ENCODE measurements around the gene TMEM187. TPM values are rescaled to one million over a fixed set of nuclear protein-coding genes. Genes with fewer than 3 reads are reported as not detected.

TMEM187 gene
- total RNA-seq, 2 experiments from 2014 or later, result 5.9 to 6.2 TPM

DNA sequence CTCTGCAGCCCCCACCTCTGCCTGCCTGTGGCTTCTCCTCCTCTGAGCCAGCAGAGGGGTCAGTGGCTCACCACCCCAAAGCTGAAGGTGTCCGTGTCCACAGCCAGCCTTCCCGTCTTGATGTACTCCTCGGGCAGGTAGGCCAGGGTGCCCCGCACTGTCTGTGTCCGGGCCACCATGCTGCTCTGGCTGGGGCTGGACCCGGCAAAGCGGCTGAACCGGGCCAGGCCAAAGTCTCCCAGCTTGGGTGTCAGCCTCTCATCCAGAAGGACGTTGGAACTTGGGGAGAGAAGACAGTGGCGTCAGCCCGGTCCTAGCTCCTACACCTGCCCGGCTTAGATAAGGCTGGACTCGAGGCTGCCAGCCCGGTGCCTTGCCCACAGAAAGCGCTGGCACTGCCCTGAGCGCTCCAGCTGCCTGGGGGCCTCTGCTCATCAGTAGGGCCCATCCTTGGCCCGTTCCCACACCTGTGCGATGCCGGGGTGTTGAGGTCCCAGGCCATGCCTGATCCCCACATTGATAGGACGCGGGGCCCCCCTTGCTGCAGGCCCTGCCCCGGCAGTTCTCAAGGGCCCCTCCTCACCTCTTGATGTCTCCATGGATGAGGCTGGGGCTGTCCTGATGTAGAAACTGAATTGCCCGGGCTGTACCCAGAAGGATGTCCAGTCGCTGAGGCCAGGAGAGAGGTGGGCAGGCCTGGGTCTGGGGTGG, 44.0 kb downstream of the TMEM187 start:
- H3K36me3 Mint-ChIP-seq (ENCODE audit: low read depth), result peaks cover 46% of the 10 kb centered on the region
- DNase-seq, result no peak
- no peak overlapping the region for H3K4me3 Mint-ChIP-seq
- H3K27me3 Mint-ChIP-seq (ENCODE audit: low read depth), result no peaks in the 10 kb centered on the region
- ATAC-seq, result no peak
- no peak overlapping the region for H3K27ac Mint-ChIP-seq
- H3K9me3 Mint-ChIP-seq (ENCODE audit: insufficient read depth), result no peaks in the 10 kb centered on the region
- peaks cover 27% of the 10 kb centered on the region for H3K4me1 Mint-ChIP-seq (ENCODE audit: low read depth)
- ChIA-PET POLR2A (no interaction called here), CTCF (no interaction called here)

DNA sequence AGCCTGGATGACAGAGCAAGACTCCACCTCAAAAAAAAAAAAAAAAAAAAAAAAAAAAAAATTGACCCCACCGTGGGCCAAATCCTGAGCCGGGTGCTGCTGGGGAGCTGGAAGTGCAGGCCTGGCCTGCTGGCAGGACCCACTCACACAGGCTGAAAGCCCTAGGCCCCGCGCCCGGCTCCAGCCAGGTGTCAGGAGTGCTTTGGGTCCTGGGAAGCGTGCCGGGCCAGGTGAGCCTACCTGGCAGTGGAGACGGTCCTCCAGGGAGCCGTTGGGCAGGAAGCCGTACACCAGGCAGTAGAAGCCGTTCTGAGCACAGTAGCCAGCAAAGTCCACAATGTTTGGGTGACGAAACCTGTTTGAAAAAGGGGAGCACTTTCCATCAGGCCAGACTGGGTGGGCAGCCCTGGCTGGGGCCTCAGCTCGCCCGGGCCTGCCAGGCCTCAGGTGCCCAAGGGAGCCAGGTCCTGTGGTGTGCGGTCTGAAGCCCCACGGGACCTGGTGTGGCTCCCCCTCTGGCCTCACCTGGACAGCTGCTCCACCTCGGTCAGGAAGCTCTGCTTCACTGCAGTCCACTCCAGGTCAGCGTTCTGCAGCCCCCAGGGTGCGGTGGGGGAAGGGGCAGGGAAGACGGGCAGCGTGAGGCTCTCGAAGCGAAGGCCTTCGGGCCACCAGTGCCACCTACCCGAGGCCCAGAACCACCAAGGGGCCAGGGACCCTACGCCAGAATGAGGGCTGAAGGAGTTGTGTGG, 45.4 kb downstream of the TMEM187 start:
- Mint-ChIP-seq H3K4me3 (peak overlapping the region; percentile 83), H3K27me3 (ENCODE audit: low read depth) (no peaks in the 10 kb centered on the region), H3K27ac (peak overlapping the region; percentile 87), H3K36me3 (ENCODE audit: low read depth) (peaks cover 40% of the 10 kb centered on the region), H3K4me1 (ENCODE audit: low read depth) (peaks cover 27% of the 10 kb centered on the region), H3K9me3 (ENCODE audit: insufficient read depth) (no peaks in the 10 kb centered on the region)
- DNase-seq (no peak), ATAC-seq (no peak)
- POLR2A ChIA-PET, result interaction anchor here (1.5 to 2.8 kb wide), 2 partner anchors 32 to 46 kb away, joined by 8 to 11 read pairs; partner anchors contain the start of genes HCFC1 and TMEM187
- CTCF ChIA-PET, result interaction anchor here (0.6 kb wide), 1 partner anchor 44 kb away, joined by 3 read pairs; no protein-coding TSS in a partner anchor

DNA sequence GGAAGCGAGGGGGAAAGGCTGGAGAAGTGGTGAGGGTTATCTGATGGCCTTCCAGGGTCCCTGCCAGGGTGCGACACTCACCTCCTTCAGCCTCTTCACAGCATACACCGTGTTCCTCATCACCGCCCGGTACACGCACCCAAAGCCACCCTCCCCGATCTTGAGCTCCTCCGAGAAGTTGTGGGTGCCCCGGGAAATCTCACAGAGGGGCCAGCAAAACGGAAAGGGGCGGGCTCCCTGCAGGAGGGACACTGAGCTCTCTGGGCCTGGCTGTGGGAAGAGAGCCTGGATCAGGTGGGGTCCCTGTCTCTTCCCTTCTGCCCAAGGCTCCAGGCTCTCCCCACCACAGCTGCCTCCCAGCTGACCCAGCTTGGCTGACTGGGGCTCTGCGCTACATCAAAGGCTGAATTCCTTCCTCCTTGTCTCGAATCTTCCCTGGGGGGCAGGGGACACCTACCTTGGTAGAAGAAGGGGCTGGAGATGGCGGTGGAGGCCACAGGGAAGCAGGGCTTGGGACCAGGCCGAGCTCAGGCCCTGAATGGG, 46.0 kb downstream of the TMEM187 start:
- Mint-ChIP-seq H3K27me3 (ENCODE audit: low read depth) (no peaks in the 10 kb centered on the region), H3K36me3 (ENCODE audit: low read depth) (peaks cover 37% of the 10 kb centered on the region), H3K4me3 (peak overlapping the region; percentile 83), H3K27ac (peak overlapping the region; percentile 87), H3K9me3 (ENCODE audit: insufficient read depth) (no peaks in the 10 kb centered on the region), H3K4me1 (ENCODE audit: low read depth) (peaks cover 27% of the 10 kb centered on the region)
- CTCF ChIA-PET, result interaction anchor here (0.6 to 1.0 kb wide), 2 partner anchors 23 to 45 kb away, joined by 3 read pairs; no protein-coding TSS in a partner anchor
- no peak for ATAC-seq
- no peak for DNase-seq
- POLR2A ChIA-PET, result interaction anchor here (1.5 to 2.8 kb wide), 2 partner anchors 33 to 47 kb away, joined by 8 to 11 read pairs; partner anchors contain the start of genes HCFC1 and TMEM187

DNA sequence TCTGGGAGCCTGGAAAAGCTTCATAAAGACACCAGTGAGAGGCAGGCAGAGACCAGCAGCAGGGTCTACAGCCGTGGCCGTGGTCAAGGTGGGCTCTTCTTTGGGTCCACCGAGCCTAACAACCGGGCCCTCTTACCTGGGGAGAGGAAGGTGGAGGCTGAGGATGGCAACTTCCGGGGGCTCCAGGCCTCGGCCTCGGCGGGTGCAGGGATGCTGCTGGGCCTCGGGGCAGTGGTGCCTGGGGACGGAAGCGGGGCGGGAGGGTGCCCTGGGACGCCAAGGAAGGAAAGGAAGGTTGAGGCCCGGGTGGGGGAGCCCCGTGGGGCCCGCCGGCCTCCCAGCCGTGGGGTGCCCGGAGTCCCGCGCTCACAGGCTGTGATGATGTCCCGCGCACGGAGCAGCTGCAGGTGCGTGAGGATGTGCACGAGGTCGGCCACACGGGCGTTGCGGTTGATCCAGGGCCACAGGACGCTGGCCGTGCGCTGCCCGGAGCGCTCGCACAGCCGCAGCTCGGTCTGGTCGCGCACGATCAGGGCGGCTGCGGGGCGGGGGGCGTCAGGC, 46.6 kb downstream of the TMEM187 start:
- peaks cover 36% of the 10 kb centered on the region for H3K36me3 Mint-ChIP-seq (ENCODE audit: low read depth)
- DNase-seq, result peak; percentile 38
- H3K4me1 Mint-ChIP-seq (ENCODE audit: low read depth), result peaks cover 25% of the 10 kb centered on the region
- ATAC-seq, result peak; percentile 17
- H3K27ac Mint-ChIP-seq, result peak overlapping the region; percentile 87
- POLR2A ChIA-PET, result interaction anchor here (1.5 to 2.8 kb wide), 2 partner anchors 34 to 48 kb away, joined by 8 to 11 read pairs; partner anchors contain the start of genes HCFC1 and TMEM187
- H3K4me3 Mint-ChIP-seq, result peak overlapping the region; percentile 83
- no peaks in the 10 kb centered on the region for H3K9me3 Mint-ChIP-seq (ENCODE audit: insufficient read depth)
- CTCF ChIA-PET, result interaction anchor here (1.0 to 1.6 kb wide), 2 partner anchors 22 to 27 kb away, joined by 3 to 4 read pairs; no protein-coding TSS in a partner anchor
- H3K27me3 Mint-ChIP-seq (ENCODE audit: low read depth), result no peaks in the 10 kb centered on the region

DNA sequence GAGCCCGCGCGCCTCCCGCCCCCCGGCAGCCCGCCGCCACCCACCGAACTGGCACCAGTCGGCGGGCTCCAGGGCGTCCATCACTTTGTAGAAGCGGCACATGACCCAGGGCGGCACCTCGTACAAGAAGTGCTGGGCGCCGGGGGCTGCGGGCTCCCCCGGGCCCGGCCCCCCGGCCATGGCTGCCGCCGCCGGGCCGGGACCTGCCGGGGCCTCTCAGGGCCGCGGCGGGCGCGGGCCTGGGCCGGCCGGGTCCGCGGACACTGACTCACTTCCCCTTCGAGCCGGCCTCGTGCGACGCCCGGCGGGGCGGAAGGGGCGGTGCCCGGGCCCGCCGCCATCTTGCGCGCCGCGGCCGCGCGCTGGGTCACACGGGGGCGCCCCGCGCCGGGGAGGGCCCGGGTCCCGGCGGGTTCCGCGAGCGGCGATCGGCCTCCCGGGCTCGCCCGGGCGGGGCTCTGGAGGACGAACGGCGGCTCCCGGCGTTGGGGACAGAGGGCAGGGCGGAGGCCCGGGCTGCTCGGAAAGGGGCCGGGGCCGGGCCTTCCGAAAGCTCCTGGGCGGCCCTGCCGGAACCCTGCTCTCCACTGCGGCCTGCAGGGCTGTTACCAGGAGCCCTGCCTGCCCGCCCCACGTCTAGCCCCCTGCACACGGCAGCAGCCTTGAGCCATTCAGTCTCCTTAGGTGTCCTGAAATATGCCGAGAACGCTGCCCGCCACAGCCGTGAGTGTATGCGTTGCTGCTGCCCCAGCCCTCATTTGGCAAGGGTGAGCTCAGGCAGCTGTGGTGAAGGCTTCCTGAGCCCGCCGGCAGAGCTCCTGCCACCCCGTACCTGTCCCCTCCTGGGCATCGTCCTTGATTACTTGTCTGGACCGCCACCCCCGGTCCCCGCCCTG, 47.3 kb downstream of the TMEM187 start, which contains the start of gene IRAK1:
TSS of gene IRAK1 (minus strand) at position 270 of the 896 bp plus-strand sequence. CDS start at position 180, 90 bp downstream.
- DNase-seq (peak; percentile 53), ATAC-seq (peak; percentile 83)
- ChIA-PET CTCF (interaction anchor here (1.2 to 1.6 kb wide), 4 partner anchors 17 to 73 kb away, joined by 4 to 5 read pairs (median 4); no protein-coding TSS in a partner anchor), POLR2A (interaction anchor here (0.8 to 2.8 kb wide), 7 partner anchors 10 to 95 kb away, joined by 3 to 11 read pairs (median 4); partner anchors contain the start of genes ARHGAP4, HCFC1 and TMEM187)
- Mint-ChIP-seq H3K9me3 (ENCODE audit: insufficient read depth) (no peaks in the 10 kb centered on the region), H3K36me3 (ENCODE audit: low read depth) (peaks cover 31% of the 10 kb centered on the region), H3K4me1 (ENCODE audit: low read depth) (peaks cover 21% of the 10 kb centered on the region), H3K27me3 (ENCODE audit: low read depth) (no peaks in the 10 kb centered on the region), H3K4me3 (peak within 1 kb of the TSS; percentile 87), H3K27ac (peak within 1 kb of the TSS; percentile 93)

DNA sequence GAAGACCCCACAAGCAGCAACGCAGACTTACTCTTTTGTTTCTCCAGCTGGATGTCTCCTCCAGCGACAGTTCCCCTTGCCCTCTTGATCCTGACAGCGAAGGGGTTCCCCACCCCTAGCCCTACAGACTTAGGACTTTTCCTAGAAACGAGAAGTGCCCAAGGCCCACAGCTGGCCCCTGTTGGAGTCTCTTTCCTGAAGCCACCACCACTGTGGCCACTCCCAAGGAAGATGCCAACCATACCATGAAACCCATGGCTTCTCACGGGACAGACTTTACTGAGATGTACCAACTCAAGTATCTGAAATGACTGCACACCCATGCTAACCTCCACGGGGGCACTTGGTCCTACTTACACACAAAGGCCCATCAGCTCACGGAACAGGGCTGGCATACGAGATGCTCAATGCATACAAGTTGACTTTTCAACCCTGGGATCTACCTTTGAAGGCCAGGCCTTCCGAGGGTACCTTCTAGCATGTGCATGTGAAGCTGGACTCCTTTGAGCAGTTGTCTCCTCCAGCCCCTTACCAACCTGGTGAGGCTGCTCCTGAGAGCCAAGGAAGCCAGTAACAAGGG, 48.1 kb downstream of the TMEM187 start:
- no peaks in the 10 kb centered on the region for H3K9me3 Mint-ChIP-seq (ENCODE audit: insufficient read depth)
- POLR2A ChIA-PET, result interaction anchor here (0.8 to 2.8 kb wide), 7 partner anchors 9 to 96 kb away, joined by 3 to 11 read pairs (median 4); partner anchors contain the start of genes ARHGAP4, HCFC1 and TMEM187
- DNase-seq, result no peak
- H3K4me1 Mint-ChIP-seq (ENCODE audit: low read depth), result peaks cover 15% of the 10 kb centered on the region
- ATAC-seq, result no peak
- H3K27me3 Mint-ChIP-seq (ENCODE audit: low read depth), result no peaks in the 10 kb centered on the region
- peaks cover 26% of the 10 kb centered on the region for H3K36me3 Mint-ChIP-seq (ENCODE audit: low read depth)
- CTCF ChIA-PET, result interaction anchor here (1.2 to 1.6 kb wide), 4 partner anchors 16 to 72 kb away, joined by 4 to 5 read pairs (median 4); no protein-coding TSS in a partner anchor
- peak overlapping the region; percentile 93 for H3K27ac Mint-ChIP-seq
- H3K4me3 Mint-ChIP-seq, result peak overlapping the region; percentile 87

DNA sequence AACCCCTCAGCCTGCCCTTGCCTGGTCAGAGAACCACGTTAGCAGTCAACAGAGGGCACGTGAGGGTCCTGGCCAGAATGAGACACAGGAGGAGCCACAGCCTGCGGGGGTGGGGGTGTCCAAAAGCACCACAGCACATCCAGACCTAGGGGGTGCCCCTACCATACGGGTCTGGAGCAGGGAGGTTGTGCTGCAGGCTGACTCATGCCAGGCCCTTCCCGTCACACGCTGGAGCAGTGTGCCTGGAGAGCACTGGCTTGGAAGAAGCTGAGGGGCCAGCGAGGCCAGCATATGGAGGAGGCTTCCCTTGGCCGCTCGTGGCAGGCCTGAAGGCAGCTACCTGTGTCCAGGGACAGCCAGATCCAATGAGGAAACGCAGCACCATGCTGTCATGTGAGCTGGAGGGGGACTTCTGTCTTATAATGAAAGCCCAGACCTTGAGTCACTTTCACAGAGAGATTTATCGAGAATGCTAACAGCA, 48.6 kb downstream of the TMEM187 start:
- POLR2A ChIA-PET, result interaction anchor here (1.1 to 1.2 kb wide), 4 partner anchors 48 to 96 kb away, joined by 3 to 6 read pairs (median 4); partner anchors contain the start of genes HCFC1 and TMEM187
- no peak overlapping the region for H3K4me3 Mint-ChIP-seq
- no peak for DNase-seq

DNA sequence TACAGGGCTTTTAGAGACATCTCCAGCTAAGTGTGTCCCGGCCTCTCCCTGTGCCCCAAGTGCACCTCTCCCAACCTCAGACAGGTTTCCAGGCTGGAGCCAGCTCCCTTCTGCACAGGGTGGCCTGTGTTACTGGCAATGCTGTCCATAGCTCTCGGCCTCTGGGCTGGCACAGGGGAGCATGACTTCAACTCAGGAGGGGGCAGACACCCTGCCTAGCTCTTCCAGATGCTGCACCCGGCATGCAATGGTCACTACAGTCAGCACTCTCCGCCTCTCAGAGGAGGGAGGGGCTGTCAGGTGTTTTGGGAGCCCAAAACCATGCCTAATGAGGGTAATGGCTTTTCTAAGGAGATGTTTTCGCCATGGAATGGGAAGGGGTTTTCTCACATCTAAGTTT, 49.6 kb downstream of the TMEM187 start:
- Mint-ChIP-seq H3K4me1 (ENCODE audit: low read depth) (peaks cover 10% of the 10 kb centered on the region), H3K36me3 (ENCODE audit: low read depth) (peaks cover 17% of the 10 kb centered on the region), H3K9me3 (ENCODE audit: insufficient read depth) (no peaks in the 10 kb centered on the region), H3K27ac (no peak overlapping the region), H3K27me3 (ENCODE audit: low read depth) (no peaks in the 10 kb centered on the region), H3K4me3 (no peak overlapping the region)
- no peak for ATAC-seq
- DNase-seq, result no peak
- ChIA-PET CTCF (interaction anchor here (1.0 kb wide), 1 partner anchor 9 kb away, joined by 5 read pairs; no protein-coding TSS in a partner anchor), POLR2A (no interaction called here)

More for the DNA sequence above, 48.6 kb downstream of the TMEM187 start:
- Mint-ChIP-seq H3K9me3 (ENCODE audit: insufficient read depth) (no peaks in the 10 kb centered on the region), H3K36me3 (ENCODE audit: low read depth) (peaks cover 21% of the 10 kb centered on the region), H3K27ac (peak overlapping the region; percentile 93), H3K27me3 (ENCODE audit: low read depth) (no peaks in the 10 kb centered on the region), H3K4me1 (ENCODE audit: low read depth) (peaks cover 10% of the 10 kb centered on the region)
- CTCF ChIA-PET, result interaction anchor here (1.3 kb wide), 2 partner anchors 15 to 30 kb away, joined by 4 read pairs; no protein-coding TSS in a partner anchor
- ATAC-seq, result no peak

DNA sequence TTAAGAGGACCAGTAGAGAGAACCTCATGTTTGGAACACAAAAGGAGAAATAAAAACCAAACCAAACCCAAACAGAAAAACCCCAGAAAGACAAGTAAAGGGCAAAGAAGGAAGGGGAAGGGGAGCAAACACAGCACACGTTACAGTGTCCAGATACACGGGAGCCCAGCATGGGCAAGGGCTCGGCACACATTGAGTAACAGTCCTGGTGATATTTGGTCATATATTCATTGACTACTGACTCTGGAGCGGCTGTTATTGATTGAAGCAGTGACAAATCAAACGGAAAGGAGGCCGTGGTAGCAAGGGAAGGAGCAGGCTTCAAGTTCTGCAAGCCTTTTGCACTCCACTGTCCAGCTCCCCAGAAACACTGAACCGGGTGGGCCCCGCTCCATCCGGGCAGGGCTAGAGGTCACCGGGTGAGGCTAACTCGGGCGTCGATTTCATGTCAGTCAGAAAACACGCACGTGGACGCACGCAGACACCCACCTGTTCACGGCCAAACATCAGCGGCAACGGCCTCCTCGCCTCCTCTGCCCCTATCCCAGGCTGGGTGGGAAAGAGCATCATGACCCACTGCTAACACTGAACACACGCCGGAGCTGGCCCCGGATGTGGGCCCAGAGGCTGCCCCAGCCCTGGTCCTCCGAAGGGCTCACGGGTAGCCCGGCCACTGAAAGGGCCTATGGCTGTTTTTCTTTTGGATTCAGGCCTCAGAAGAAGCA, 50.9 kb downstream of the TMEM187 start:
- peaks cover 10% of the 10 kb centered on the region for H3K4me1 Mint-ChIP-seq (ENCODE audit: low read depth)
- ChIA-PET POLR2A (interaction anchor here (0.6 kb wide), 1 partner anchor 894 kb away, joined by 4 read pairs; no protein-coding TSS in a partner anchor), CTCF (no interaction called here)

More for the DNA sequence above, 50.9 kb downstream of the TMEM187 start:
- ATAC-seq (no peak), DNase-seq (no peak)
- Mint-ChIP-seq H3K27me3 (ENCODE audit: low read depth) (no peaks in the 10 kb centered on the region), H3K27ac (peak overlapping the region; percentile 66), H3K4me3 (no peak overlapping the region), H3K9me3 (ENCODE audit: insufficient read depth) (no peaks in the 10 kb centered on the region), H3K36me3 (ENCODE audit: low read depth) (peaks cover 16% of the 10 kb centered on the region)
